B cell (primary cell): ENCODE results near the gene MPHOSPH8. TPM values are rescaled to one million over a fixed set of nuclear protein-coding genes. Genes with fewer than 3 reads are reported as not detected.

Experiments
- ATAC-seq: fragments of 200-7000 bp; cut with Tn5 transposase; one replicate; pipeline ENCODE4 v1.10.0; 2021; ENCODE audit warnings: low read depth, mild to moderate bottlenecking, moderate number of reproducible peaks, moderate library complexity
- CTCF ChIA-PET: fragments of 350-600 bp; sonication (Branson Sonifier 250); formaldehyde crosslinking; loops from one replicate; lab custom pipeline; 2021; ENCODE audit warnings: antibody characterized with exemption, inconsistent platforms; lab: Charles Lee
- POLR2A ChIA-PET: fragments of 350-600 bp; sonication (Branson Sonifier 250); formaldehyde crosslinking; loops from one replicate; lab custom pipeline; 2021; ENCODE audit warnings: antibody characterized with exemption; lab: Charles Lee
- DNase-seq: peaks from one replicate; pipeline ENCODE4 v3.0.0; 2013
- H2AFZ ChIP-seq: 2 replicates; pipeline ENCODE4 v1.6.1; 2012; ENCODE audit warnings: mild to moderate bottlenecking, low read depth, low read length; ENCODE audit not compliant: insufficient read depth, poor library complexity, severe bottlenecking
- H3K27ac ChIP-seq, 2 donors: 1 replicate in 1 of 2; 2 replicates in 1 of 2; pipeline ENCODE4 v1.5.1; 2012 to 2013; ENCODE audit warnings: low read length in 2 of 2, mild to moderate bottlenecking in 2 of 2, moderate library complexity in 1 of 2
- H3K27me3 ChIP-seq, 4 experiments: fragments of 200-600 bp in 1 of 4; sonication (generic) in 1 of 4; replicated peaks in 1 of 4; 1 replicate in 2 of 4; 2 replicates in 2 of 4; pipeline versions ENCODE4 v1.6.1 to v1.7.0; 2013 to 2016; ENCODE audit warnings: low read length in 3 of 4, mild to moderate bottlenecking in 2 of 4, mixed read lengths in 1 of 4, moderate library complexity in 1 of 4; ENCODE audit not compliant: insufficient read depth in 4 of 4, control insufficient read depth in 3 of 4; ENCODE audit errors: control extremely low read depth in 1 of 4
- H3K36me3 ChIP-seq, 2 experiments: replicated peaks in 1 of 2; 1 replicate in 1 of 2; 2 replicates in 1 of 2; pipeline versions ENCODE4 v1.6.1 to v1.7.1; 2013; ENCODE audit warnings: low read length in 1 of 2; ENCODE audit not compliant: insufficient read depth in 2 of 2, control insufficient read depth in 1 of 2; ENCODE audit errors: control extremely low read depth in 1 of 2, extremely low read depth in 1 of 2
- H3K4me1 ChIP-seq, 2 donors: fragments of 200-600 bp in 1 of 2; sonication (generic) in 1 of 2; 1 replicate in 1 of 2; 2 replicates in 1 of 2; pipeline versions ENCODE4 v1.5.1 to v1.6.1; 2013 to 2017; ENCODE audit warnings: low read length in 2 of 2; ENCODE audit not compliant: control insufficient read depth in 2 of 2, insufficient read depth in 2 of 2
- H3K4me2 ChIP-seq: replicated peaks from 2 replicates; pipeline ENCODE3; 2012; ENCODE audit warnings: mild to moderate bottlenecking, low read depth, low read length; ENCODE audit not compliant: poor library complexity, severe bottlenecking
- H3K4me3 ChIP-seq, 5 experiments: fragments of 200-600 bp in 1 of 5; sonication (generic) in 1 of 5; 1 replicate in 3 of 5; 2 replicates in 2 of 5; pipeline versions ENCODE4 v1.5.1 to v1.7.0; 2011 to 2016; ENCODE audit warnings: low read length in 4 of 5, mild to moderate bottlenecking in 4 of 5, low read depth in 2 of 5, control low read depth in 1 of 5, moderate library complexity in 1 of 5; ENCODE audit not compliant: insufficient read depth in 1 of 5; ENCODE audit errors: control extremely low read depth in 1 of 5, extremely low read depth in 1 of 5
- H3K79me2 ChIP-seq: fragments of 200-600 bp; sonication (generic); one replicate; pipeline ENCODE4 v1.6.0; 2016; ENCODE audit warnings: low read length; ENCODE audit not compliant: control insufficient read depth, insufficient read depth
- H3K9ac ChIP-seq: fragments of 200-600 bp; sonication (generic); 2 replicates; pipeline ENCODE4 v1.6.1; 2017; ENCODE audit warnings: mild to moderate bottlenecking, low read length, moderate library complexity
- H3K9me3 ChIP-seq, 3 donors: one replicate each; pipeline versions ENCODE4 v1.6.1 to v1.7.1; 2013; ENCODE audit warnings: low read length in 2 of 3; ENCODE audit not compliant: control insufficient read depth in 2 of 3, insufficient read depth in 1 of 3; ENCODE audit errors: control extremely low read depth in 1 of 3
- H4K20me1 ChIP-seq: 2 replicates; pipeline ENCODE4 v1.6.0; 2012; ENCODE audit warnings: mild to moderate bottlenecking, low read length; ENCODE audit not compliant: insufficient read depth, control insufficient read depth, poor library complexity, severe bottlenecking
- H3K27ac Mint-ChIP-seq: one replicate; pipeline ENCODE4 v1.8.0; 2021; ENCODE audit warnings: mixed read lengths
- H3K27me3 Mint-ChIP-seq: one replicate; pipeline ENCODE4 v1.8.0; 2021; ENCODE audit warnings: mixed read lengths
- H3K4me1 Mint-ChIP-seq: one replicate; pipeline ENCODE4 v1.8.0; 2021; ENCODE audit warnings: mixed read lengths
- H3K4me3 Mint-ChIP-seq: one replicate; pipeline ENCODE4 v1.8.0; 2021; ENCODE audit warnings: mixed read lengths
- H3K9me3 Mint-ChIP-seq: one replicate; pipeline ENCODE4 v1.8.0; 2022; ENCODE audit warnings: mixed read lengths; ENCODE audit not compliant: insufficient read depth
- CTCF ChIP-seq: fragments of 200-600 bp; IDR thresholded peaks from one replicate; pipeline ENCODE4 v1.8.0; 2022; ENCODE audit warnings: antibody characterized with exemption, mild to moderate bottlenecking
- EZH2 ChIP-seq: IDR thresholded peaks from 2 replicates; pipeline ENCODE4 v1.6.1; 2012; ENCODE audit warnings: borderline replicate concordance, low read depth, mild to moderate bottlenecking, moderate library complexity, low read length; ENCODE audit not compliant: insufficient read depth, poor library complexity, severe bottlenecking
- WGBS: methylation state at CpG from one replicate; pipeline ENCODE4 v1.1.5; 2013; ENCODE audit warnings: missing lambda C conversion rate; ENCODE audit not compliant: insufficient coverage; 5-methylcytosine and 5-hydroxymethylcytosine counted together
- intact Hi-C: fragments of 100-400 bp; cut with micrococcal nuclease; formaldehyde crosslinking; loops from one replicate; pipeline ENCODE4 v1.10.0; 2022
- polyA plus RNA-seq: library from polyadenylated mRNA; depleted of rRNA; stranded (reverse); fragments of >200 nt; gene quantifications from 2 replicates; pipeline ENCODE4 v1.2.3, GENCODE V29; 2012
- total RNA-seq, 2 donors: library from RNA; stranded (reverse); fragments of 120-200 nt in 1 of 2; gene quantifications; 1 replicate in 1 of 2; 2 replicates in 1 of 2; pipeline versions ENCODE4 v1.2.3 to v1.2.4, GENCODE V29; 2013 to 2022

Gene MPHOSPH8
- total and polyA plus RNA-seq, 2 donors (not counting 1 experiment from before 2014, with no cell fraction given), result 25.6 to 106 TPM

- DNase-seq (no peak), ATAC-seq (no peak)
- ChIA-PET POLR2A (no interaction called here), CTCF (interaction anchor here (0.6 kb wide), 1 partner anchor 1137 kb away, joined by 3 read pairs; no protein-coding TSS in a partner anchor)
- no peaks in the 10 kb centered on the region for H3K9me3 ChIP-seq
- peaks cover 5% of the 10 kb centered on the region for H3K79me2 ChIP-seq
- H3K4me1 Mint-ChIP-seq, result no peaks in the 10 kb centered on the region
- H3K27me3 ChIP-seq, result no peaks in the 10 kb centered on the region
- H3K36me3 ChIP-seq, result peaks cover 1 to 2% of the 10 kb centered on the region in 2 experiments
- H3K9me3 Mint-ChIP-seq, result no peaks in the 10 kb centered on the region
- no peak overlapping the region for H3K4me3 Mint-ChIP-seq
- H3K27ac ChIP-seq, result no peak overlapping the region
- H3K27me3 Mint-ChIP-seq, result no peaks in the 10 kb centered on the region
- WGBS, result no CpG with 5 or more reads among the region's 10 CpGs
- H4K20me1 ChIP-seq, result no peaks in the 10 kb centered on the region
- no peak overlapping the region for H2AFZ ChIP-seq
- TF ChIP-seq EZH2 (no peak), CTCF (no peak)
- H3K4me3 ChIP-seq, result no peak overlapping the region
- no peaks in the 10 kb centered on the region for H3K4me1 ChIP-seq
- no peak overlapping the region for H3K9ac ChIP-seq
- intact Hi-C loops, result no loop called here
- H3K27ac Mint-ChIP-seq, result no peak overlapping the region
- no peak overlapping the region for H3K4me2 ChIP-seq
Measured at GRCh38 chr13:19713186-19713965, 79.9 kb downstream of the MPHOSPH8 start.

- DNase-seq (no peak), ATAC-seq (no peak)
- Histone ChIP-seq H2AFZ (no peak overlapping the region), H3K9me3 (no peaks in the 10 kb centered on the region), H3K27me3 (no peaks in the 10 kb centered on the region), H3K4me3 (no peak overlapping the region), H4K20me1 (peaks cover 13% of the 10 kb centered on the region), H3K36me3 (peaks cover 4 to 17% of the 10 kb centered on the region in 2 experiments), H3K4me1 (no peaks in the 10 kb centered on the region), H3K4me2 (no peak overlapping the region), H3K79me2 (peaks cover 14% of the 10 kb centered on the region), H3K9ac (no peak overlapping the region), H3K27ac (no peak overlapping the region)
- Mint-ChIP-seq H3K4me3 (no peak overlapping the region), H3K4me1 (no peaks in the 10 kb centered on the region), H3K27me3 (no peaks in the 10 kb centered on the region), H3K27ac (no peak overlapping the region), H3K9me3 (no peaks in the 10 kb centered on the region)
- POLR2A ChIA-PET, result no interaction called here
- intact Hi-C loops, result no loop called here
- WGBS, result no CpG with 5 or more reads among the region's 2 CpGs
- CTCF ChIA-PET, result no interaction called here
- TF ChIP-seq EZH2, result no peak
- TF ChIP-seq CTCF, result no peak
Measured at GRCh38 chr13:19720039-19720438, 86.6 kb downstream of the MPHOSPH8 start.
